Measurements from ENCODE around the gene SFT2D1.

The SFT2D1 gene

DNA sequence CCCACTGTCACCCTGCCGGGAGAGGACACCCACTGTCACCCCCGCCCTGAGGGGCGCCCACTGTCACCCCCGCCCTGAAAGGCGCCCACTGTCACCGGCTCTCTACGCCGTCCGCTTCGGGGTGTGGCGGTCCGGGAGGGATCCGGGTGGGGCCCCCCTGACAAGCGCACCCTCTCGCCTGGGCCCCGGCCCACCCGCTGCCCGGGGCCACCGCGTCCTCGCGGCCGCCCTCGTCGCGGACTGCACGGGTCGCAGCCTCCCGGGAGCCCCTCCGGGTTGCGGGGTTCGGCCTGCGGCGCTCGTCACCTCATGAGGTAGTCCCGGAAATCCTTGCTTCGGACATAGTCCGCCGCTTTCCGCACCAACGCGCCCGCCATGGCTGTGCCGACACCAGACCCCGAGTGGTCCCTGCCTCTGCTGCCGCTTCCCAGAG, 40.2 kb upstream of the SFT2D1 start:
- FAIRE-seq, result no peak
- TF ChIP-seq SPI1 (IDR thresholded peaks at IDR 0.05; ENCODE audit: low read depth, low read length) (no peak), POU2F2 (IDR thresholded peaks at IDR 0.05; ENCODE audit: low read depth, low read length) (no peak), TAF1 (IDR thresholded peaks at IDR 0.05; ENCODE audit: low read depth, low read length) (peak; percentile 72; the same call in 1 of the 2 replicates), PAX5 (IDR thresholded peaks at IDR 0.05; ENCODE audit: insufficient read depth, low read length, severe bottlenecking) (no peak), POLR2AphosphoS5 (IDR thresholded peaks at IDR 0.05; ENCODE audit: low read depth, low read length) (peak; percentile 46; the same call in 1 of the 2 replicates), POLR2A (IDR thresholded peaks at IDR 0.05; ENCODE audit: low read depth, low read length) (peak; percentile 74; the same call in 1 of the 2 replicates)
- no peak for DNase-seq (ENCODE audit: insufficient read length, low spot score)

GRCh38 chr6:166381733-166382499, 39.6 kb upstream of the SFT2D1 start:
- 0 out of 2 replicates have a peak, but pooled peaks have one; percentile 1 for TF ChIP-seq POLR2A (IDR thresholded peaks at IDR 0.05; ENCODE audit: low read depth, low read length)
- no peak for TF ChIP-seq POLR2AphosphoS5 (IDR thresholded peaks at IDR 0.05; ENCODE audit: low read depth, low read length)
- no peak for TF ChIP-seq SPI1 (IDR thresholded peaks at IDR 0.05; ENCODE audit: low read depth, low read length)
- no peak for TF ChIP-seq POU2F2 (IDR thresholded peaks at IDR 0.05; ENCODE audit: low read depth, low read length)
- TF ChIP-seq TAF1 (IDR thresholded peaks at IDR 0.05; ENCODE audit: low read depth, low read length), result peak; percentile 58; the same call in 1 of the 2 replicates
- FAIRE-seq (peak; percentile 80), DNase-seq (ENCODE audit: insufficient read length, low spot score) (peak; percentile 48)

- TF ChIP-seq TAF1 (IDR thresholded peaks at IDR 0.05; ENCODE audit: low read depth, low read length) (no peak), POU2F2 (IDR thresholded peaks at IDR 0.05; ENCODE audit: low read depth, low read length) (no peak), POLR2AphosphoS5 (IDR thresholded peaks at IDR 0.05; ENCODE audit: low read depth, low read length) (no peak), POLR2A (IDR thresholded peaks at IDR 0.05; ENCODE audit: low read depth, low read length) (no peak), PAX5 (IDR thresholded peaks at IDR 0.05; ENCODE audit: insufficient read depth, low read length, severe bottlenecking) (no peak), SPI1 (IDR thresholded peaks at IDR 0.05; ENCODE audit: low read depth, low read length) (no peak)
- FAIRE-seq, result no peak
- no peak for DNase-seq (ENCODE audit: insufficient read length, low spot score)
Measured at GRCh38 chr6:166381381-166381732, 39.0 kb upstream of the SFT2D1 start.

DNA sequence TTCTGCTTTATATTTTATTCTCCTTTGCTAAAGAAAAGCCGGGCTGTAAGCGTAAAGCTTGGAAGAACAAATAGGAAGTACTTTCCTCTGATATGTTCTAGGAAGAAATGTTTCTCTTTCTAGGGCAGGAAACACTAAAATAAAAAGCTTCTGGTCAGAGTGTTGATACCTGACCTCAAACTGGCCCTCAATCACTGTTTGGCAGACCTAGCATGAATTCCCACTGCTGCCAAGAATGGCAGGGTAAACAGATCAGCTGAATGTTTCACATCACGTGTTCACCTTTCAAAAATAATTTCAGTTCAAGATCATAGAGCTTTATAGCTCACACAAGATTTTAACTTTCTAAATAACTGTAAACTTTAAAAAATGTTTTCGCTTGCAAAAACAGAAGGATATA, 37.5 kb upstream of the SFT2D1 start:
- no peak for FAIRE-seq
- DNase-seq (ENCODE audit: insufficient read length, low spot score), result no peak
- no peak for TF ChIP-seq TAF1 (IDR thresholded peaks at IDR 0.05; ENCODE audit: low read depth, low read length)
- TF ChIP-seq PAX5 (IDR thresholded peaks at IDR 0.05; ENCODE audit: insufficient read depth, low read length, severe bottlenecking), result no peak
- no peak for TF ChIP-seq POLR2A (IDR thresholded peaks at IDR 0.05; ENCODE audit: low read depth, low read length)

DNA sequence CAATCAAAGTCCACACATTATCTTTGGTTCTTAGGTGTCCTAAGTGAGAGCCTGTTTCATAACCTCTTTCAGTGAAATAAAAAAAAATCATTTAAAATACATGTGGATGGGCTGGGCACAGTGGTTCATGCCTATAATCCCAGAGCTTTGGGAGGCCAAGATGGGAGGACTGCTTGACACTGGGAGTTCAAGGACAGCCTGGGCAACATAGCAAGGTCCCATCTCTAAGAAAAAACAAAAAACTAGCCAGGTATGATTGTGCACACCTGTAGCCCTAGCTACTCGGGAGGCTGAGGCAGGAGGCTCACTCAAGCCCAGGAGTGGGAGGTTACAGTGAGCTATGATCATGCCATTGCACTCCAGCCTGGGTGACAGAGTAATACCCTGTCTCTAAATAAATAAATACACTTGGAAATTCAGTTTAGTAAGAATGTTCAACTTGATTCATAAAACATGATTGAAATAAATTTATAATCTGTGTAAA, 36.8 kb upstream of the SFT2D1 start:
- FAIRE-seq (no peak), DNase-seq (ENCODE audit: insufficient read length, low spot score) (no peak)
- TF ChIP-seq PAX5 (IDR thresholded peaks at IDR 0.05; ENCODE audit: insufficient read depth, low read length, severe bottlenecking), result no peak
- TF ChIP-seq POU2F2 (IDR thresholded peaks at IDR 0.05; ENCODE audit: low read depth, low read length), result no peak
- no peak for TF ChIP-seq TAF1 (IDR thresholded peaks at IDR 0.05; ENCODE audit: low read depth, low read length)
- TF ChIP-seq POLR2A (IDR thresholded peaks at IDR 0.05; ENCODE audit: low read depth, low read length), result no peak
- TF ChIP-seq SPI1 (IDR thresholded peaks at IDR 0.05; ENCODE audit: low read depth, low read length), result no peak
- TF ChIP-seq POLR2AphosphoS5 (IDR thresholded peaks at IDR 0.05; ENCODE audit: low read depth, low read length), result no peak

DNA sequence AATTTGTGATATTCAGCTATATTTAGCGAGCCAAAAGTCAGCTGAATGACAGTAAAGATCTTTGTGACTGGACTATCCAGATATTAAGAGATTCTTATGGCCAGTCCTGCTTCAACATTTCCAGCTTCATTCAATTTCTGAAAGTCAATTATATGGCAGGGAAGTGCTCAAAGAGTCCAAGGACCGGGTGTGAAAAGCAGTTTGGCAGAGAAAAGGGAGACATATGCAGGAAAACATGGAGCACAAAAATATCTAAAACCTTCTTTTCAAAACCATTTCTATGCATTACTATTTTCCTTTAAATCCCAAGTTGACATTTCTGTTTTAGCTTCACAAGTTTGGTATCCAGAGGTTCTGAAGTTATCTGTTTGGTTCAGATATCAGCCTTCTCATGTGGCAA, 35.4 kb upstream of the SFT2D1 start:
- FAIRE-seq, result no peak
- TF ChIP-seq POLR2A (IDR thresholded peaks at IDR 0.05; ENCODE audit: low read depth, low read length), result no peak
- TF ChIP-seq POU2F2 (IDR thresholded peaks at IDR 0.05; ENCODE audit: low read depth, low read length), result no peak
- no peak for TF ChIP-seq POLR2AphosphoS5 (IDR thresholded peaks at IDR 0.05; ENCODE audit: low read depth, low read length)
- TF ChIP-seq PAX5 (IDR thresholded peaks at IDR 0.05; ENCODE audit: insufficient read depth, low read length, severe bottlenecking), result no peak
- no peak for TF ChIP-seq TAF1 (IDR thresholded peaks at IDR 0.05; ENCODE audit: low read depth, low read length)
- no peak for TF ChIP-seq SPI1 (IDR thresholded peaks at IDR 0.05; ENCODE audit: low read depth, low read length)
- no peak for DNase-seq (ENCODE audit: insufficient read length, low spot score)

DNA sequence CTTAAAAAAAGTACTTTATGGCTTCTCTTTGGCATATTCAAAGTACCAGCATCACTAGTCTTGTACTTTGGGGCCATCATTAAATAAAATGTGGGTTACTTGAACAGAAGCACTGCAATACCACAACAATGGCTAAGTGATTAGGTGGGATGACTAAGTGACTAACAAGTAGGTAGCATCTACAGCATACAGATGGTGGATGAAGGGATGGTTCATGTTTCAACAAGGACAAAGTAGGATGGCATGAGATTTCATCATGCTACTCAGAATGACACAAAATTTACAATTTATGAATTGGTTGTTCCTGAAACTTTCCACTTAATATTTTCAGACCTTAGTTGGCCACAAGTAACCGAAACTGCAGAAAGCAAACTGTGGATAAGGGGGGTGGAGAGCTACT, 32.7 kb upstream of the SFT2D1 start:
- no peak for TF ChIP-seq POLR2A (IDR thresholded peaks at IDR 0.05; ENCODE audit: low read depth, low read length)
- TF ChIP-seq TAF1 (IDR thresholded peaks at IDR 0.05; ENCODE audit: low read depth, low read length), result no peak
- DNase-seq (ENCODE audit: insufficient read length, low spot score) (no peak), FAIRE-seq (peak; percentile 64)

DNA sequence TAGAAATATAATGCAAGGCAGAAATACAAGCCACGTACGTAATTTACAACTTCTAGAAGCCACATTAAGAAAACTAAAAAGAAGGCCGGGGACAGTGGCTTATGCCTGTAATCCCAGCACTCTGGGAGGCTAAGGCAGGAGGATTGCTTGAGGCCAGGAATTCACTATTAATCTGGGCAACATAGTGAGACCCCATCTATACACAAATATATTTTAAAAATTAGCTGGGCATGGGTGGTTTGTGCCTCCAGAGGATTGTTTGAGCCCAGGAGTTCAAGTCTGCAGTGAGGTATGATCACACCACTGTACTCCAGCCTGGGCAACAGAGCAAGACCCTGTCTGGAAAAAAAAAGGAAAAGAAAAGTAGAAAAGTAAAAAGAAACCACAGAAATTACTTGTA, 28.1 kb upstream of the SFT2D1 start:
- no peak for DNase-seq (ENCODE audit: insufficient read length, low spot score)
- TF ChIP-seq POU2F2 (IDR thresholded peaks at IDR 0.05; ENCODE audit: low read depth, low read length) (no peak), TAF1 (IDR thresholded peaks at IDR 0.05; ENCODE audit: low read depth, low read length) (no peak), POLR2AphosphoS5 (IDR thresholded peaks at IDR 0.05; ENCODE audit: low read depth, low read length) (no peak)
- no peak for FAIRE-seq

DNA sequence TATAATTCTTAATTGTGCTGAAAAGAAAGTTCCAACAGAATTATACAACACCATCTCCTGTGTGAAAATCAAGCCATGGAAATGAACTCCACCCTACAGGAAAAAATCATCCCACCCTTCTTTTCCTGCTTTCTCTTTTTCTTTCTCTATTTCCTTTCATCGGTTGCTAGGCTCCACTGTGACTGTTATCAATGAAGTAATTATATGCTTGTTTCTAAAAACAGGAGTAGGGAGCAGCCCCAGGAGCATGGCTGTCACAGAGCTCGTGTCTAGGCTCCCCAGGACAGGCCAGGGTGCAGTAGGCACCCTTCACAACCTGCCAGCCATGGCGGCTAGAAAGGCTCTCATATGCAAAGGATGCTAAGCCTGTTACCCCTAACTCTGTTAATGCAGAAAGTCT, 27.4 kb upstream of the SFT2D1 start:
- no peak for DNase-seq (ENCODE audit: insufficient read length, low spot score)
- no peak for TF ChIP-seq PAX5 (IDR thresholded peaks at IDR 0.05; ENCODE audit: insufficient read depth, low read length, severe bottlenecking)
- TF ChIP-seq POLR2AphosphoS5 (IDR thresholded peaks at IDR 0.05; ENCODE audit: low read depth, low read length), result no peak
- TF ChIP-seq TAF1 (IDR thresholded peaks at IDR 0.05; ENCODE audit: low read depth, low read length), result no peak
- no peak for TF ChIP-seq POU2F2 (IDR thresholded peaks at IDR 0.05; ENCODE audit: low read depth, low read length)
- TF ChIP-seq SPI1 (IDR thresholded peaks at IDR 0.05; ENCODE audit: low read depth, low read length), result no peak
- no peak for TF ChIP-seq POLR2A (IDR thresholded peaks at IDR 0.05; ENCODE audit: low read depth, low read length)
- no peak for FAIRE-seq

DNA sequence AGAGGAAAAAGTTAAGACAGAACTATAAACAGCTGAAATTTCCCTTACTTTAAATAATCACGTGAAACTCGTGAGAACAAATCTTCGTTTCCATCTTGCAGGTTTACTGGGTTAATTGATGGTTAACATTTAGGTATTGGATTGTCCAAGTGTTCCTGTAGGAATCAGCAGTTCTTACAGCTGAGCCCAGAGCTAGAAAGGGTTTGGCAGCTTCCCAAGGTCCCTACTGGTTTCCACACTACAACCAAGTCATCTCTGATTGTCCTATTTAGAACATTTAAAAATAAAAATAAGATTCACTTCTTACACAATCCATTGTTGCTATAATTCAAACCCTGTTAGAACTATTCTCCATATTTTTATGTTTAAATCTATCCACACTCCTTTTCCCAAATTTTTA, 24.6 kb upstream of the SFT2D1 start:
- no peak for DNase-seq (ENCODE audit: insufficient read length, low spot score)
- FAIRE-seq, result no peak
- TF ChIP-seq POU2F2 (IDR thresholded peaks at IDR 0.05; ENCODE audit: low read depth, low read length) (no peak), SPI1 (IDR thresholded peaks at IDR 0.05; ENCODE audit: low read depth, low read length) (no peak), TAF1 (IDR thresholded peaks at IDR 0.05; ENCODE audit: low read depth, low read length) (no peak)
